Panc1 (cell line): ENCODE measurements around the gene RBM47. TPM values are rescaled to one million over a fixed set of nuclear protein-coding genes. Genes with fewer than 3 reads are reported as not detected.
A peak's percentile ranks its signal among the peaks of the same experiment; 100 is the strongest.

ENCODE experiments used
- ATAC-seq: fragments of 200-7000 bp; cut with Tn5 transposase; 2 replicates; pipeline ENCODE4 v1.9.1; 2020; ENCODE audit warnings: mild to moderate bottlenecking, moderate library complexity
- BruUV-seq: library from RNA; stranded (reverse); fragments of 400-500 nt; replicated peaks from 2 replicates; lab custom pipeline; 2021; lab: Mats Ljungman, UMichigan
- CTCF ChIA-PET: fragments of 300-600 bp; sonication (Branson Sonifier 250); formaldehyde crosslinking; loops from one replicate; lab custom pipeline; 2022; ENCODE audit warnings: antibody characterized with exemption; lab: Charles Lee
- POLR2A ChIA-PET: fragments of 300-600 bp; sonication (Branson Sonifier 250); formaldehyde crosslinking; loops from one replicate; lab custom pipeline; 2022; ENCODE audit warnings: antibody characterized with exemption; lab: Charles Lee
- DNase-seq: peaks from one replicate; pipeline ENCODE4 v3.0.0-alpha.2; 2010; ENCODE audit warnings: low read depth, low spot score
- H3K27ac ChIP-seq: 2 replicates; pipeline ENCODE4 v1.5.1; 2011; ENCODE audit warnings: mild to moderate bottlenecking, low read length, inconsistent platforms
- H3K27me3 ChIP-seq: fragments of 200-500 bp; sonication (Bioruptor generic); 2 replicates; pipeline ENCODE4 v1.6.0; 2014; ENCODE audit warnings: low read length, inconsistent platforms; ENCODE audit not compliant: control insufficient read depth, insufficient read depth
- H3K36me3 ChIP-seq: fragments of 200-500 bp; sonication (Bioruptor generic); 2 replicates; pipeline ENCODE4 v1.5.1; 2014; ENCODE audit warnings: inconsistent platforms, mild to moderate bottlenecking, low read length, moderate library complexity; ENCODE audit not compliant: control insufficient read depth, insufficient read depth
- H3K4me1 ChIP-seq: 2 replicates; pipeline ENCODE4 v1.5.1; 2011; ENCODE audit warnings: inconsistent platforms, mild to moderate bottlenecking, low read length, moderate library complexity; ENCODE audit not compliant: control insufficient read depth, insufficient read depth
- H3K4me3 ChIP-seq, 2 experiments: 2 replicates each; pipeline ENCODE4 v1.5.1; 2011 to 2012; ENCODE audit warnings: low read depth in 2 of 2, low read length in 2 of 2, mild to moderate bottlenecking in 2 of 2, inconsistent platforms in 1 of 2, moderate library complexity in 1 of 2
- H3K9me3 ChIP-seq: fragments of 200-500 bp; sonication (Bioruptor generic); 2 replicates; pipeline ENCODE4 v1.5.1; 2014; ENCODE audit warnings: low read depth, mild to moderate bottlenecking, inconsistent platforms, low read length, moderate library complexity; ENCODE audit not compliant: control insufficient read depth, insufficient read depth
- POLR2AphosphoS5 ChIP-seq: IDR thresholded peaks from 2 replicates; pipeline ENCODE4 v1.6.1; 2012; ENCODE audit warnings: mild to moderate bottlenecking, low read depth, low read length, moderate library complexity
- SIN3A ChIP-seq: IDR thresholded peaks from 2 replicates; pipeline ENCODE4 v1.6.1; 2012; ENCODE audit warnings: low read depth, mild to moderate bottlenecking, low read length, moderate library complexity, borderline replicate concordance; ENCODE audit not compliant: insufficient read depth
- TCF7L2 ChIP-seq: IDR thresholded peaks from 2 replicates; pipeline ENCODE4 v1.6.1; 2011; ENCODE audit warnings: mild to moderate bottlenecking, low read depth, low read length, inconsistent platforms
- in situ Hi-C: cut with HindIII; loops from 2 replicates; pipeline ENCODE4 v1.10.0; 2016; ENCODE audit warnings: low sequenced_read_pairs, low pct_unique_long_range_greater_than_20kb
- intact Hi-C: fragments of 100-400 bp; cut with micrococcal nuclease; formaldehyde crosslinking; loops from one replicate; pipeline ENCODE4 v1.10.0; 2022; ENCODE audit not compliant: unreplicated experiment
- total RNA-seq: library from RNA; stranded (reverse); gene quantifications from one replicate; pipeline ENCODE4 v1.2.1, GENCODE V29; 2021; ENCODE audit not compliant: unreplicated experiment
- TF ChIP-seq, protein P1 (sequence below): fragments of 450-650 bp; IDR thresholded peaks from 2 replicates; pipeline ENCODE4 v1.5.1; 2017; ENCODE audit warnings: mild to moderate bottlenecking
- TF ChIP-seq, protein P2 (sequence below), 2 experiments: IDR thresholded peaks; 2 replicates each; pipeline ENCODE4 v1.6.1; 2011 to 2012; ENCODE audit warnings: low read depth in 2 of 2, control low read depth in 1 of 2, low read length in 1 of 2, mild to moderate bottlenecking in 1 of 2, moderate library complexity in 1 of 2; ENCODE audit not compliant: insufficient read depth in 1 of 2

The RBM47 gene
- total RNA-seq, 1 experiment from 2014 or later: 2.0 TPM

DNA sequence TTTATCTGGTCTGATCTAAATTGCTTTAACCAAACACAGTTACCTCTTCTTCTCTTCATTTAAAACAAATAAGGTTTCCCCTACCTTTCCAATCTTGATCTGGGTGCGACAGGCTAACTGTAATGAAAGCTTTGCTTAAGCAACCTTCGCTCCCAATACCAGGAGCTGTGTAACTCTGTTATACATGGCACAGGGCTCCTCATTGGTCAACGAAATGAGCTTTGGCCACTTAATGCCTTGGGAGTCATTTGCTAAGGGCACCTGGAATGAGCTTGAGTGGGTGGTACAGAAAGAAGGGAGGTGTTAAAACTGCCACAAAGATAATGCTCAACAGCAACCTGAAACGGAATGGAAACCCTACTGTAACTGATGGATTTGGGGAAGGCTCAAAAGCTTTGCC is 154.1 kb downstream of the RBM47 start:
- POLR2A ChIA-PET: interaction anchor here (0.5 kb wide), 1 partner anchor 9 kb away, joined by 3 read pairs; no protein-coding TSS in a partner anchor
- TF ChIP-seq, protein P1, sequence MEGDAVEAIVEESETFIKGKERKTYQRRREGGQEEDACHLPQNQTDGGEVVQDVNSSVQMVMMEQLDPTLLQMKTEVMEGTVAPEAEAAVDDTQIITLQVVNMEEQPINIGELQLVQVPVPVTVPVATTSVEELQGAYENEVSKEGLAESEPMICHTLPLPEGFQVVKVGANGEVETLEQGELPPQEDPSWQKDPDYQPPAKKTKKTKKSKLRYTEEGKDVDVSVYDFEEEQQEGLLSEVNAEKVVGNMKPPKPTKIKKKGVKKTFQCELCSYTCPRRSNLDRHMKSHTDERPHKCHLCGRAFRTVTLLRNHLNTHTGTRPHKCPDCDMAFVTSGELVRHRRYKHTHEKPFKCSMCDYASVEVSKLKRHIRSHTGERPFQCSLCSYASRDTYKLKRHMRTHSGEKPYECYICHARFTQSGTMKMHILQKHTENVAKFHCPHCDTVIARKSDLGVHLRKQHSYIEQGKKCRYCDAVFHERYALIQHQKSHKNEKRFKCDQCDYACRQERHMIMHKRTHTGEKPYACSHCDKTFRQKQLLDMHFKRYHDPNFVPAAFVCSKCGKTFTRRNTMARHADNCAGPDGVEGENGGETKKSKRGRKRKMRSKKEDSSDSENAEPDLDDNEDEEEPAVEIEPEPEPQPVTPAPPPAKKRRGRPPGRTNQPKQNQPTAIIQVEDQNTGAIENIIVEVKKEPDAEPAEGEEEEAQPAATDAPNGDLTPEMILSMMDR: no peak
- TF ChIP-seq POLR2AphosphoS5: no peak
- no peak for TF ChIP-seq SIN3A
- TF ChIP-seq, protein P2, sequence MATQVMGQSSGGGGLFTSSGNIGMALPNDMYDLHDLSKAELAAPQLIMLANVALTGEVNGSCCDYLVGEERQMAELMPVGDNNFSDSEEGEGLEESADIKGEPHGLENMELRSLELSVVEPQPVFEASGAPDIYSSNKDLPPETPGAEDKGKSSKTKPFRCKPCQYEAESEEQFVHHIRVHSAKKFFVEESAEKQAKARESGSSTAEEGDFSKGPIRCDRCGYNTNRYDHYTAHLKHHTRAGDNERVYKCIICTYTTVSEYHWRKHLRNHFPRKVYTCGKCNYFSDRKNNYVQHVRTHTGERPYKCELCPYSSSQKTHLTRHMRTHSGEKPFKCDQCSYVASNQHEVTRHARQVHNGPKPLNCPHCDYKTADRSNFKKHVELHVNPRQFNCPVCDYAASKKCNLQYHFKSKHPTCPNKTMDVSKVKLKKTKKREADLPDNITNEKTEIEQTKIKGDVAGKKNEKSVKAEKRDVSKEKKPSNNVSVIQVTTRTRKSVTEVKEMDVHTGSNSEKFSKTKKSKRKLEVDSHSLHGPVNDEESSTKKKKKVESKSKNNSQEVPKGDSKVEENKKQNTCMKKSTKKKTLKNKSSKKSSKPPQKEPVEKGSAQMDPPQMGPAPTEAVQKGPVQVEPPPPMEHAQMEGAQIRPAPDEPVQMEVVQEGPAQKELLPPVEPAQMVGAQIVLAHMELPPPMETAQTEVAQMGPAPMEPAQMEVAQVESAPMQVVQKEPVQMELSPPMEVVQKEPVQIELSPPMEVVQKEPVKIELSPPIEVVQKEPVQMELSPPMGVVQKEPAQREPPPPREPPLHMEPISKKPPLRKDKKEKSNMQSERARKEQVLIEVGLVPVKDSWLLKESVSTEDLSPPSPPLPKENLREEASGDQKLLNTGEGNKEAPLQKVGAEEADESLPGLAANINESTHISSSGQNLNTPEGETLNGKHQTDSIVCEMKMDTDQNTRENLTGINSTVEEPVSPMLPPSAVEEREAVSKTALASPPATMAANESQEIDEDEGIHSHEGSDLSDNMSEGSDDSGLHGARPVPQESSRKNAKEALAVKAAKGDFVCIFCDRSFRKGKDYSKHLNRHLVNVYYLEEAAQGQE (IDR thresholded peaks at IDR 0.05; ENCODE audit: insufficient read depth in 1 of 2, low read depth in 2 of 2, low read length in 1 of 2): no peak
- no peak for TF ChIP-seq TCF7L2
- H3K4me1 ChIP-seq: peaks cover 4% of the 10 kb centered on the region
- ATAC-seq (no peak), DNase-seq (no peak)
- CTCF ChIA-PET: no interaction called here
- peak overlapping the region in 1 of 2 experiments; percentile 14; a peak in 1 of 4 replicates for H3K4me3 ChIP-seq
- intact Hi-C loops: no loop called here
- no TSS peak for BruUV-seq
- H3K9me3 ChIP-seq: no peaks in the 10 kb centered on the region
- in situ Hi-C loops: no loop called here
- no peaks in the 10 kb centered on the region for H3K27me3 ChIP-seq
- no peaks in the 10 kb centered on the region for H3K36me3 ChIP-seq
- no peak overlapping the region for H3K27ac ChIP-seq

DNA sequence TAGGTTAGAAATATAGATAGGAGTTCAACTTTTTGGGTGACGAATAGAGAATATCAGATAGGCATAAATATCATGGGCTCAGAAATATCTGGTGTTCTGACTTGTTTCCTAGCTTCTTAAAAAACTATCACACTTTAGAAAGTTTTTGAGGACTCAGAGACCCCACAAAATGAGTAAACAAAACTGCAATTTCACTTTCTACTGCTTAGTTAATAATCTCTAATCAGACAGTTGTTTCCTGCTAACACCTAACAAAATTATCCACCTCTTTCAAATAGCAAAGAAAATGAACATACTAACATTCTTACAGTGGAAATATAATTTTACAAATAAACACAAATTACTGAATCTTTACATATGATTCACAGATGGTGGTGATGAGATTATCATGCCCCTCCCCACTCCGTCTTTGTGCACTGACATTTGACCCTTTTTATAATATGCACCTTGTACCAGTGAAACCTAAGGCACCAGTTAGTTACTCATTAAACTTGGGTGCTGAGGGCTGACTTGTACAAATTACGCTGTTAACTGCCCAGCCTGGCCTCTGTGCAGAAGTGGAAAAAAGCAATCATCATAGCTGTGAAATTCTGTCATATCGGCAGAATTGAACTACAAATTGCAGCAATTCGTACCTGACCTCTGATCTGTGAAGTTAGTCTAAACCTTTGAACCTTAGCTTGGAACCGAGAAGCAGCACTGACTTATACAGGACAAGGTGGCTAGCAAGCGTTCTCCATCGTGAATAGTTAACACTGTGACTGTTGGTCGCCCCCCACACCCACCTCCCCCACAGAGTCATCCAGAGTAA is 155.9 kb downstream of the RBM47 start:
- Histone ChIP-seq H3K27ac (no peak overlapping the region), H3K4me3 (no peak overlapping the region), H3K4me1 (peaks cover 4% of the 10 kb centered on the region), H3K36me3 (no peaks in the 10 kb centered on the region), H3K27me3 (no peaks in the 10 kb centered on the region), H3K9me3 (no peaks in the 10 kb centered on the region)
- intact Hi-C loops (no loop called here), in situ Hi-C loops (no loop called here)
- ATAC-seq (no peak), DNase-seq (no peak)
- TF ChIP-seq, protein P1: no peak
- TF ChIP-seq SIN3A: no peak
- TF ChIP-seq, protein P2 (IDR thresholded peaks at IDR 0.05; ENCODE audit: insufficient read depth in 1 of 2, low read depth in 2 of 2, low read length in 1 of 2): no peak
- no peak for TF ChIP-seq TCF7L2
- TF ChIP-seq POLR2AphosphoS5: no peak
- no TSS peak for BruUV-seq
- ChIA-PET POLR2A (no interaction called here), CTCF (no interaction called here)
